Tibial nerve (tissue), 4 donors: ENCODE data around the gene METRNL.

ENCODE experiments used
- EP300 ChIP-seq, 2 donors: sonication (generic); formaldehyde crosslinking; IDR thresholded peaks; one replicate each; pipeline ENCODE4 v1.6.1; 2017; ENCODE audit warnings: antibody characterized with exemption in 2 of 2, mild to moderate bottlenecking in 1 of 2
- POLR2A ChIP-seq, 2 donors: fragments of 450-650 bp; IDR thresholded peaks; one replicate each; pipeline ENCODE4 v1.6.1; 2017; ENCODE audit warnings: antibody characterized with exemption in 2 of 2, mild to moderate bottlenecking in 2 of 2, moderate library complexity in 2 of 2
- TF ChIP-seq, protein P1 (sequence below), 5 experiments: fragments of 200-600 bp in 3 of 5; fragments of 450-650 bp in 2 of 5; sonication (generic) in 3 of 5; IDR thresholded peaks; one replicate each; pipeline ENCODE4 v1.5.1; 2016 to 2019; ENCODE audit warnings: antibody characterized with exemption in 5 of 5, mild to moderate bottlenecking in 3 of 5, moderate library complexity in 2 of 5

DNA sequence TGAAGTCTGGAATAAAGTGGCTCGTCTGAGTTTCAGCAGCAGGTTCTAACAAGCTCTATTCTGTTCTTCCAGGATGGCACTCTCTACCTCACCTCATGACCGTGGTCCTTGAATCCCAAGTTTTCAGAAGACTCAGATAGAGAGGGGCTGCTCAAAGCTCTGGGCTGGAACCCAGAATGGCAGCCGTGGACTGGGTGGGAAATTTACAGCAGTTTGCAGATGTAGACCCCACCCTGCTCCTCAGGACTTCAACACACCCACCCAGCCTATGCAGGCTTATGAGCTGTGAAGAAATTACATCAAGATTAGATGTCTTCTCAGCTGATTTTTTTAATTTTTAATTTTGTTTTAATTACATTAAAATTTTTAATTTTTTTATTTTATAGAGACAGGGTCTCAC lies 59.4 kb downstream of the METRNL start:
- TF ChIP-seq, protein P1, sequence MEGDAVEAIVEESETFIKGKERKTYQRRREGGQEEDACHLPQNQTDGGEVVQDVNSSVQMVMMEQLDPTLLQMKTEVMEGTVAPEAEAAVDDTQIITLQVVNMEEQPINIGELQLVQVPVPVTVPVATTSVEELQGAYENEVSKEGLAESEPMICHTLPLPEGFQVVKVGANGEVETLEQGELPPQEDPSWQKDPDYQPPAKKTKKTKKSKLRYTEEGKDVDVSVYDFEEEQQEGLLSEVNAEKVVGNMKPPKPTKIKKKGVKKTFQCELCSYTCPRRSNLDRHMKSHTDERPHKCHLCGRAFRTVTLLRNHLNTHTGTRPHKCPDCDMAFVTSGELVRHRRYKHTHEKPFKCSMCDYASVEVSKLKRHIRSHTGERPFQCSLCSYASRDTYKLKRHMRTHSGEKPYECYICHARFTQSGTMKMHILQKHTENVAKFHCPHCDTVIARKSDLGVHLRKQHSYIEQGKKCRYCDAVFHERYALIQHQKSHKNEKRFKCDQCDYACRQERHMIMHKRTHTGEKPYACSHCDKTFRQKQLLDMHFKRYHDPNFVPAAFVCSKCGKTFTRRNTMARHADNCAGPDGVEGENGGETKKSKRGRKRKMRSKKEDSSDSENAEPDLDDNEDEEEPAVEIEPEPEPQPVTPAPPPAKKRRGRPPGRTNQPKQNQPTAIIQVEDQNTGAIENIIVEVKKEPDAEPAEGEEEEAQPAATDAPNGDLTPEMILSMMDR (IDR thresholded peaks at IDR 0.05): no peak
- TF ChIP-seq EP300 (IDR thresholded peaks at IDR 0.05): no peak
- no peak for TF ChIP-seq POLR2A (IDR thresholded peaks at IDR 0.05)
